Stimulated activated CD4-positive, alpha-beta T cell treated with anti-CD3 and anti-CD28 coated beads, Interleukin-12 subunit alpha, Interleukin-12 subunit beta, amount 100 ng/mL, for 48 hours (primary cell): ENCODE results near the gene FAM118B.
"Not testable (repeated sequence)": the region's sequence is repeated elsewhere in the genome, so short reads cannot be mapped to it uniquely, and the experiment has no call there.

Experiments used
- DNase-seq, 3 donors: peaks; one replicate each; pipeline ENCODE4 v3.0.0-alpha.2; 2020; ENCODE audit warnings: low read depth in 2 of 3, low spot score in 1 of 3

Gene FAM118B

DNA sequence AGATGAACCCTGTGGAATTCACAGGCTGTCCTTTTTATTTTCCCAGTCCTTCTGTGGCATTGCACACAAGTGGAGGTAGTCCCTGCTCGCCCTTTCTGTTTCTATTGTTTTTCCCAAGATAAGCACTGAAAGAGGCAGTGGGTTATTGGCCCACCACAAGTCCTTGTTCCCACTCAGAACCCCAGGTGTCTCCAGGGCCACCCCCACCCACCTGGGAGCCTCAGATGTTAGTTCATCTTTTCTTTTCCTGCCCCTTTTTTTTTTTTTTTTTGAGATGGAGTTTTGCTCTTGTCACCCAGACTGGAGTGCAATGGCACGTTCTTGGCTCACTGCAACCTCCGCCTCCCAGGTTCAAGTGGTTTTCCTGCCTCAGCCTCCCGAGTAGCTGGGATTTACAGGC is 97.2 kb downstream of the FAM118B start:
- DNase-seq, result not testable (repeated sequence)

DNA sequence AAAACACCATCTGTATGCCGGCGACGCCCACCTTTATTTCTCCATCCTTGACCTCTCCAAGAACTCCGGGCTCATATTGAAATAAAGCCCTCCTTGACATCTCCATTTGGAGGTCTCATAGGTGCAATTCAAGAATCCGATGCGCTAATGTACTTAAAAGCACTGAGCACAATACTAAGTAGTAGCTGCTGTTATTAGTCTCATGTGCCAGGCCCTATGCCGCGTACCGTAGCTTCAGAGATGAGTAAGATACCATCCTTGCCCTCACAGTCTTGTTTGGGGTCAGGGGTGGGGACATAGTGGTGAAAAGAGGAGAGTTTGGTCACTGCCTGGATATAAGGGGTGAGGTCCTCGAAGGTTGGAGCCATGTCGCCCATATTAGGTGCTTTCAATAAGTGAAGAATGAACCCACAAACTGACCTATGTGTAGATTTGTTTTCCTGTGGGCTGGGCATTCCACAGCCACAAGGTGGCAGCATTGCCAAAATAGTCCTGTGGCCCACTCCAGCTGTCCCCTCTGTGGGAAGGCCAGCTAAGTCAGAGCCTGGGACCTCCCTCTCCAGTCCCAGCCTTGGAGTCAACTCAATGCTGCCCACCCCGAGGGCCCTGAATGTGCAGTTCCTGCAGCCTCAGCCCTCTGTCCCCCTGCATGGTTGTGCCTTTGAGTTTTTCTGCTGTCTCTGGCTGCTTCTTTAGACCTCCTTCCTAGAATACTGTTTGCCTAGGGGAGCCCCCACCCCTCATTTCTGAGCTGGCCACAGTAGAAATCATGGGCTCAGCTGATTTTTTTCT is 98.8 kb downstream of the FAM118B start:
- peak in 1 of 3 donors; percentile 42 for DNase-seq

DNA sequence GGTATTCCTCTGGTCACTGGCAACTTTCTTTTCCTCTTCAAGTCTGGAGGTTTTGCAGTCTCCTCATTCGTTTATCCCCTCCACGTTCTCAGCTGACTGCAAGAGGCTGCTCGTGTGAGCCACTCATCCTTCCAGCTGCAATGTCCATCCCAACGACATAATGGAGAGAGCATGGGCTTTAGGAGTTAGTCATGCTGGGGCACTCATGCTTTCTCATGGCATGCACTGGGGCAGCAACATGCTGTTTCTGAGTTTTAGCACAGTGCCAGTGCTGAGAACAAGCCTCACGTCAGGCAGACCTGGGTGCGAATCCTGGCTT is 99.4 kb downstream of the FAM118B start:
- DNase-seq, result no peak

DNA sequence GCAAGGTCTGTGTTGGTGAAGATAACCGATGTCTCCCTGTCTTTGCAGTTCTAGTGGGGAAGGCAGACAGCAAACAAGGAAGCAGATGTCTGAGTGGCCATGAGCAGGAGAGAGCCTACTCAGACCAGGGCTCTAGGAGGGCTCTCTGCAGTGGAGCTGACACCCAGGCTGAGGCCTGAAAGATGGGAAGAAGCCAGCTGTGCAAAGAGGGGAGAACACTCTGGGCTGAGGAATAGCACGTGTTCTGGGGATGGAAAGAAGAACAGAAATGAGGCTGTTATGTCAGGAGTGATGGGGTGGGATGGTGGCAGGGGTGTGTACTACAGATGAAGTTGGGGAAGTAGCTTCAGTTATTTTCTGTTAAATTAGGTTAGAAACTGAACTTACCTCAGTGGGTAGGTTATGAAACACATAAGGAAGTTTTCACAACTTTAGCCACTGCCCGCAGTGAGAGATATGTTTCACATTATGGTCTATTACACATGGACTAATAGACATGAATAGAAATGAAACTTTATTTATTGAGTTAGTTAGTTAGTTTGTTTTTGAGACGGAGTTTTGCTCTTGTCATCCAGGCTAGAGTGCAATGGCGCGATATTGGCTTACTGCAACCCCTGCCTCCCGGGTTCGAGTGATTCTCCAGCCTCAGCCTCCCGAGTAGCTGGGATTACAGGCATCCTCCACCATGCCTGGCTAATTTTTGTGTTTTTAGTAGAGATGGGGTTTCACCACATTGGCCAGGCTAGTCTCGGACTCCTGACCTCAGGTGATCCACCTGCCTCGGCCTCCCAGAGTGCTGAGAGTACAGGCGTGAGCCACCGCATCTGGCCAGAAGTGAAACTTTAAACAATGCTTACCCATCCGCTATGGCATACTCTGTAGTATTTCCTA is 100.1 kb downstream of the FAM118B start:
- DNase-seq, result no peak
